Keratinocyte (primary cell): ENCODE results near the gene IL36RN. TPM values are rescaled to one million over a fixed set of nuclear protein-coding genes. Genes with fewer than 3 reads are reported as not detected.

Source experiments
- DNase-seq: peaks from one replicate; pipeline ENCODE4 v3.0.0-alpha.2; 2011; ENCODE audit warnings: low read depth, missing footprints, low spot score
- FAIRE-seq: peaks from 2 replicates; lab custom pipeline; 2011; peaks lifted over from hg19 to GRCh38; lab: Jason Lieb, UNC
- H2AFZ ChIP-seq: 2 replicates; pipeline ENCODE4 v1.6.0; 2012; ENCODE audit warnings: low read length, control low read depth, inconsistent platforms; ENCODE audit not compliant: control insufficient read depth
- H3K27ac ChIP-seq: 2 replicates; pipeline ENCODE4 v1.5.1; 2011; ENCODE audit warnings: low read length; ENCODE audit not compliant: control insufficient read depth, insufficient read depth
- H3K27me3 ChIP-seq: 3 replicates; pipeline ENCODE4 v1.6.0; 2011; ENCODE audit warnings: low read length; ENCODE audit not compliant: control insufficient read depth, insufficient read depth; ENCODE audit errors: extremely low read depth
- H3K36me3 ChIP-seq, 2 experiments: 2 replicates in 1 of 2; 3 replicates in 1 of 2; pipeline ENCODE4 v1.5.1; 2011; ENCODE audit warnings: low read length in 2 of 2, mild to moderate bottlenecking in 1 of 2; ENCODE audit not compliant: control insufficient read depth in 2 of 2, insufficient read depth in 2 of 2; ENCODE audit errors: extremely low read depth in 1 of 2
- H3K4me1 ChIP-seq: 3 replicates; pipeline ENCODE4 v1.5.1; 2011; ENCODE audit warnings: low read length; ENCODE audit not compliant: control insufficient read depth, insufficient read depth; ENCODE audit errors: extremely low read depth
- H3K4me2 ChIP-seq: 3 replicates; pipeline ENCODE4 v1.6.0; 2011; ENCODE audit warnings: low read depth, low read length; ENCODE audit not compliant: control insufficient read depth, insufficient read depth; ENCODE audit errors: extremely low read depth
- H3K4me3 ChIP-seq, 3 experiments: fragments of 200-600 bp in 1 of 3; sonication (generic) in 1 of 3; 2 replicates in 2 of 3; 3 replicates in 1 of 3; pipeline ENCODE4 v1.5.1; 2011 to 2016; ENCODE audit warnings: low read length in 3 of 3, mild to moderate bottlenecking in 3 of 3, control low read depth in 2 of 3, inconsistent platforms in 1 of 3, low read depth in 1 of 3, mixed read lengths in 1 of 3, mixed run types in 1 of 3, moderate library complexity in 1 of 3; ENCODE audit not compliant: control insufficient read depth in 2 of 3, insufficient read depth in 2 of 3; ENCODE audit errors: extremely low read depth in 1 of 3
- H3K79me2 ChIP-seq: 2 replicates; pipeline ENCODE4 v1.6.0; 2012; ENCODE audit warnings: low read length; ENCODE audit not compliant: control insufficient read depth, insufficient read depth
- H3K9ac ChIP-seq: 3 replicates; pipeline ENCODE4 v1.6.0; 2011; ENCODE audit warnings: low read length; ENCODE audit not compliant: control insufficient read depth, insufficient read depth; ENCODE audit errors: extremely low read depth
- H3K9me1 ChIP-seq: 3 replicates; pipeline ENCODE4 v1.6.0; 2011; ENCODE audit warnings: low read length; ENCODE audit not compliant: control insufficient read depth, insufficient read depth; ENCODE audit errors: extremely low read depth
- H3K9me3 ChIP-seq: 2 replicates; pipeline ENCODE4 v1.5.1; 2012; ENCODE audit warnings: low read depth, low read length; ENCODE audit not compliant: control insufficient read depth
- H4K20me1 ChIP-seq: 3 replicates; pipeline ENCODE4 v1.6.0; 2011; ENCODE audit warnings: low read length; ENCODE audit not compliant: control insufficient read depth, insufficient read depth; ENCODE audit errors: extremely low read depth
- EZH2 ChIP-seq: IDR thresholded peaks from one replicate; pipeline ENCODE4 v1.6.1; 2012; ENCODE audit warnings: inconsistent platforms, mild to moderate bottlenecking, low read length, moderate library complexity
- dilution Hi-C: fragments of 300-500 bp; cut with MboI; formaldehyde crosslinking; loops from one replicate; pipeline ENCODE4 v1.7.0; 2020; ENCODE audit warnings: low sequenced_read_pairs; ENCODE audit not compliant: extremely low pct_ligation_motif_present
- polyA plus RNA-seq, 5 experiments: library from polyadenylated mRNA; depleted of rRNA in 3 of 5; stranded (reverse) in 3 of 5; stranded (forward) in 1 of 5; unstranded in 1 of 5; fragments of >200 nt; gene quantifications; 1 replicate in 1 of 5; 2 replicates in 3 of 5; 3 replicates in 1 of 5; pipeline versions ENCODE4 v1.2.1 to v1.2.3, GENCODE V29; 2011 to 2012; ENCODE audit warnings: missing spikeins in 2 of 5, low read depth in 1 of 5, low replicate concordance in 1 of 5
- TF ChIP-seq, protein P1 (sequence below), 3 experiments: IDR thresholded peaks in 1 of 3; conservative IDR thresholded peaks in 1 of 3; optimal IDR thresholded peaks in 1 of 3; 2 replicates in 2 of 3; 3 replicates in 1 of 3; pipeline versions ENCODE3 to v1.5.1; 2011; ENCODE audit warnings: low read length in 3 of 3, mild to moderate bottlenecking in 3 of 3, moderate library complexity in 2 of 3, control low read depth in 1 of 3, inconsistent platforms in 1 of 3; ENCODE audit not compliant: insufficient read depth in 2 of 3; ENCODE audit errors: extremely low read depth in 1 of 3

Gene IL36RN
- polyA plus RNA-seq, 1 donor (not counting 4 experiments of a cell fraction or from before 2014, with no cell fraction given) = 3.9 TPM

DNA sequence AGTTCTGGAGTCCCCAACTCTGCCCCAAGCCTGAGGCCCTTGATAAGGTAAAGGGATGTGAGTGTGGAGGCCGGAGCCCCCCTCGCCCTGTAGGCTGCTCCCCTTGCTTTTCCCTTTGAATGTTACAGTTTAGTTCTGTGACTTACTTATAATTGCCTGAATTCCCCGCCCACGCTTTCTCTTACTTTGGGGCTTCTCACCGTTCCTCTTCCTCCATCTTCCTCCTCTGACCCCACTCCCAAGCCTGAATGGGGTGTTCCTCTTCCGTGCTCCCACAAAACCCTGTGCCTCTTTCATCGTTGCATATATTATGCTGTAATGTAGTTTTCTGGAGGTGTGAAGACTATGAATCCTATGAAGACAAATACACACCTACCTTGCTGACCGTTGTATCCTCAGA lies 53.4 kb downstream of the IL36RN start:
- no peak overlapping the region for H3K27ac ChIP-seq

DNA sequence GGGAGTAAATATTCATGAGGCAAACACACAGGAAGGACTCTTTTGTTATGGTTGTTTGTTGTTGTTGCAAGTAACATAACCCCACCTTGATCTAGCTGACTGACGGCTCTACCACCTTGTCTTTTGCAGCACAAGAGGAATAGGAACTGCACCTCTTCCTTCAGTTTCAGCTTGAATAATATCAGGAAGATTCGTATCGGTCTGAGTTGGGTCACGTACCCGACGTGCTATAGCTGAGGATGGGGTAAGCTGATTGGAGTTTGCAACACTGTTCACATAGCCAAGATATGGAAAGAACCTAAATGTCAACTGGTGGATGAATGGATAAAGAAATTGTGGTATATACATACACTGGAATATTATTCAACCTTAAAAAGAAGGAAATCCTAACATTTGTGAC lies 53.9 kb downstream of the IL36RN start:
- Histone ChIP-seq H3K9ac (no peak overlapping the region), H3K9me3 (no peaks in the 10 kb centered on the region), H3K9me1 (no peaks in the 10 kb centered on the region), H4K20me1 (no peaks in the 10 kb centered on the region), H3K4me2 (no peak overlapping the region), H3K4me3 (no peak overlapping the region), H3K4me1 (peaks cover 47% of the 10 kb centered on the region), H3K27me3 (no peaks in the 10 kb centered on the region), H3K27ac (no peak overlapping the region), H3K36me3 (no peaks in the 10 kb centered on the region), H3K79me2 (no peaks in the 10 kb centered on the region), H2AFZ (no peak overlapping the region)
- no peak for DNase-seq
- no peak for TF ChIP-seq EZH2
- TF ChIP-seq, protein P1, sequence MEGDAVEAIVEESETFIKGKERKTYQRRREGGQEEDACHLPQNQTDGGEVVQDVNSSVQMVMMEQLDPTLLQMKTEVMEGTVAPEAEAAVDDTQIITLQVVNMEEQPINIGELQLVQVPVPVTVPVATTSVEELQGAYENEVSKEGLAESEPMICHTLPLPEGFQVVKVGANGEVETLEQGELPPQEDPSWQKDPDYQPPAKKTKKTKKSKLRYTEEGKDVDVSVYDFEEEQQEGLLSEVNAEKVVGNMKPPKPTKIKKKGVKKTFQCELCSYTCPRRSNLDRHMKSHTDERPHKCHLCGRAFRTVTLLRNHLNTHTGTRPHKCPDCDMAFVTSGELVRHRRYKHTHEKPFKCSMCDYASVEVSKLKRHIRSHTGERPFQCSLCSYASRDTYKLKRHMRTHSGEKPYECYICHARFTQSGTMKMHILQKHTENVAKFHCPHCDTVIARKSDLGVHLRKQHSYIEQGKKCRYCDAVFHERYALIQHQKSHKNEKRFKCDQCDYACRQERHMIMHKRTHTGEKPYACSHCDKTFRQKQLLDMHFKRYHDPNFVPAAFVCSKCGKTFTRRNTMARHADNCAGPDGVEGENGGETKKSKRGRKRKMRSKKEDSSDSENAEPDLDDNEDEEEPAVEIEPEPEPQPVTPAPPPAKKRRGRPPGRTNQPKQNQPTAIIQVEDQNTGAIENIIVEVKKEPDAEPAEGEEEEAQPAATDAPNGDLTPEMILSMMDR (optimal IDR thresholded peaks at IDR 0.05 in 1 of 3, IDR thresholded peaks at IDR 0.05 in 1 of 3, conservative IDR thresholded peaks at IDR 0.05 in 1 of 3; ENCODE audit: extremely low read depth in 1 of 3, insufficient read depth in 2 of 3, low read length in 3 of 3) = no peak
- FAIRE-seq = no peak
- dilution Hi-C loops = no loop called here

More for the DNA sequence above, 53.4 kb downstream of the IL36RN start:
- no peak for FAIRE-seq
- TF ChIP-seq, protein P1 (optimal IDR thresholded peaks at IDR 0.05 in 1 of 3, IDR thresholded peaks at IDR 0.05 in 1 of 3, conservative IDR thresholded peaks at IDR 0.05 in 1 of 3; ENCODE audit: extremely low read depth in 1 of 3, insufficient read depth in 2 of 3, low read length in 3 of 3) = no peak
- no peak for TF ChIP-seq EZH2
- Histone ChIP-seq H3K9ac (no peak overlapping the region), H3K9me1 (no peaks in the 10 kb centered on the region), H3K4me1 (peaks cover 44% of the 10 kb centered on the region), H3K79me2 (no peaks in the 10 kb centered on the region), H3K27me3 (no peaks in the 10 kb centered on the region), H3K9me3 (no peaks in the 10 kb centered on the region), H3K4me2 (no peak overlapping the region), H4K20me1 (no peaks in the 10 kb centered on the region), H2AFZ (no peak overlapping the region), H3K36me3 (no peaks in the 10 kb centered on the region), H3K4me3 (no peak overlapping the region)
- DNase-seq = no peak
- dilution Hi-C loops = no loop called here
